ENCODE data around the gene NPW. TPM values are rescaled to one million over a fixed set of nuclear protein-coding genes. Genes with fewer than 3 reads are reported as not detected.

Gene NPW
- polyA plus RNA-seq, 1 experiment = 0.26 TPM

GRCh38 chr16:2058872-2059271 is 39.3 kb downstream of the NPW start:
- Histone ChIP-seq H3K36me3 (ENCODE audit: control insufficient read depth, insufficient read depth, low read length) (peaks cover 36% of the 10 kb centered on the region), H3K27me3 (ENCODE audit: control insufficient read depth, insufficient read depth, low read length) (no peaks in the 10 kb centered on the region), H3K4me3 (ENCODE audit: low read depth, low read length) (no peak overlapping the region)
- no peak for TF ChIP-seq CTCF (IDR thresholded peaks at IDR 0.05; ENCODE audit: insufficient read depth, low read depth, low read length)
- DNase-seq (ENCODE audit: low read depth) = no peak
- ChIA-PET POLR2A (interaction anchor here (0.6 kb wide), 1 partner anchor 94 kb away, joined by 15 read pairs; the partner anchor contains the start of gene RPS2), CTCF (interaction anchor here (4.8 kb wide), 1 partner anchor 35 kb away, joined by 34 read pairs; no protein-coding TSS in a partner anchor)

GRCh38 chr16:2060346-2060745 is 40.8 kb downstream of the NPW start:
- no peak for TF ChIP-seq CTCF (IDR thresholded peaks at IDR 0.05; ENCODE audit: insufficient read depth, low read depth, low read length)
- Histone ChIP-seq H3K4me3 (ENCODE audit: low read depth, low read length) (no peak overlapping the region), H3K36me3 (ENCODE audit: control insufficient read depth, insufficient read depth, low read length) (peaks cover 37% of the 10 kb centered on the region), H3K27me3 (ENCODE audit: control insufficient read depth, insufficient read depth, low read length) (no peaks in the 10 kb centered on the region)
- no peak for DNase-seq (ENCODE audit: low read depth)
- ChIA-PET POLR2A (interaction anchor here (0.6 kb wide), 1 partner anchor 95 kb away, joined by 3 read pairs; the partner anchor contains the start of gene TRAF7), CTCF (interaction anchor here (0.8 kb wide), 1 partner anchor 38 kb away, joined by 4 read pairs; no protein-coding TSS in a partner anchor)

GRCh38 chr16:2061023-2061422 is 41.4 kb downstream of the NPW start:
- ChIA-PET POLR2A (no interaction called here), CTCF (interaction anchor here (1.6 kb wide), 1 partner anchor 57 kb away, joined by 6 read pairs; no protein-coding TSS in a partner anchor)
- H3K36me3 ChIP-seq (ENCODE audit: control insufficient read depth, insufficient read depth, low read length) = peaks cover 41% of the 10 kb centered on the region
- no peak for TF ChIP-seq CTCF (IDR thresholded peaks at IDR 0.05; ENCODE audit: insufficient read depth, low read depth, low read length)
- H3K27me3 ChIP-seq (ENCODE audit: control insufficient read depth, insufficient read depth, low read length) = no peaks in the 10 kb centered on the region
- DNase-seq (ENCODE audit: low read depth) = no peak
- no peak overlapping the region for H3K4me3 ChIP-seq (ENCODE audit: low read depth, low read length)

- no peak for DNase-seq (ENCODE audit: low read depth)
- TF ChIP-seq CTCF (IDR thresholded peaks at IDR 0.05; ENCODE audit: insufficient read depth, low read depth, low read length) = no peak
- ChIA-PET CTCF (interaction anchor here (1.6 kb wide), 1 partner anchor 57 kb away, joined by 6 read pairs; no protein-coding TSS in a partner anchor), POLR2A (no interaction called here)
- no peak overlapping the region for H3K4me3 ChIP-seq (ENCODE audit: low read depth, low read length)
- peaks cover 44% of the 10 kb centered on the region for H3K36me3 ChIP-seq (ENCODE audit: control insufficient read depth, insufficient read depth, low read length)
- no peaks in the 10 kb centered on the region for H3K27me3 ChIP-seq (ENCODE audit: control insufficient read depth, insufficient read depth, low read length)
These were observed 41.9 kb downstream of the NPW start for GRCh38 chr16:2061526-2061925.

GRCh38 chr16:2062801-2063200 is 43.2 kb downstream of the NPW start:
- ChIA-PET POLR2A (no interaction called here), CTCF (interaction anchor here (0.9 kb wide), 1 partner anchor 40 kb away, joined by 3 read pairs; no protein-coding TSS in a partner anchor)
- DNase-seq (ENCODE audit: low read depth) = no peak
- no peak for TF ChIP-seq CTCF (IDR thresholded peaks at IDR 0.05; ENCODE audit: insufficient read depth, low read depth, low read length)
- H3K4me3 ChIP-seq (ENCODE audit: low read depth, low read length) = no peak overlapping the region
- H3K36me3 ChIP-seq (ENCODE audit: control insufficient read depth, insufficient read depth, low read length) = peaks cover 39% of the 10 kb centered on the region
- H3K27me3 ChIP-seq (ENCODE audit: control insufficient read depth, insufficient read depth, low read length) = no peaks in the 10 kb centered on the region

Data from BJ (cell line).